Measurements from ENCODE around the gene PRPSAP2.
A peak's percentile ranks its signal among the peaks of the same experiment; 100 is the strongest.
"Not testable (repeated sequence)": the region's sequence is repeated elsewhere in the genome, so short reads cannot be mapped to it uniquely, and the experiment has no call there.

The PRPSAP2 gene

DNA sequence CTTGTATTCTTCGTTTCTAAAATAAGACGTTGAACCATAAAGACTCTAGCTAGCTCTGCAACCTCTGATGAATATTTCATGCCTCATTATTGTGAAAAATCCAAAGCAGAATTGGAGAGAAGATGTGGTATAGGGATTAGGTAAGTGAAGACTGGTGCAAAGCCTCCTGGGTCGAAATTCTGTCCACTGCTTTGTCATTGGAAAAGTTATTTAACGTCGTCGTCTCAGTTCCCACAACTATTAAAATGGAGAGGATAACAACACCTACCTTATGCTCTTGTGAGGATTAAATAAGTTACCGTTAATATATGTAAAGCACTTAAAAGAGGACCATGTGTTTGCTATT is 1.4 kb upstream of the PRPSAP2 start:
- H3K9me3 ChIP-seq, result no peaks in the 10 kb centered on the region
- H3K4me2 ChIP-seq, result peak overlapping the region; percentile 91
- no peak for TF ChIP-seq Cebpa-rat (IDR thresholded peaks at IDR 0.05)
- H3K36me3 ChIP-seq, result no peaks in the 10 kb centered on the region
- H3K27ac ChIP-seq, result peak overlapping the region; percentile 49; the same call in 1 of the 2 replicates
- peaks cover 54% of the 10 kb centered on the region for H3K4me1 ChIP-seq
- no peaks in the 10 kb centered on the region for H3K27me3 ChIP-seq
- no peaks in the 10 kb centered on the region for H4K20me1 ChIP-seq
- H3K4me3 ChIP-seq, result peak overlapping the region; percentile 68
- H3K9ac ChIP-seq, result peak overlapping the region; percentile 67

DNA sequence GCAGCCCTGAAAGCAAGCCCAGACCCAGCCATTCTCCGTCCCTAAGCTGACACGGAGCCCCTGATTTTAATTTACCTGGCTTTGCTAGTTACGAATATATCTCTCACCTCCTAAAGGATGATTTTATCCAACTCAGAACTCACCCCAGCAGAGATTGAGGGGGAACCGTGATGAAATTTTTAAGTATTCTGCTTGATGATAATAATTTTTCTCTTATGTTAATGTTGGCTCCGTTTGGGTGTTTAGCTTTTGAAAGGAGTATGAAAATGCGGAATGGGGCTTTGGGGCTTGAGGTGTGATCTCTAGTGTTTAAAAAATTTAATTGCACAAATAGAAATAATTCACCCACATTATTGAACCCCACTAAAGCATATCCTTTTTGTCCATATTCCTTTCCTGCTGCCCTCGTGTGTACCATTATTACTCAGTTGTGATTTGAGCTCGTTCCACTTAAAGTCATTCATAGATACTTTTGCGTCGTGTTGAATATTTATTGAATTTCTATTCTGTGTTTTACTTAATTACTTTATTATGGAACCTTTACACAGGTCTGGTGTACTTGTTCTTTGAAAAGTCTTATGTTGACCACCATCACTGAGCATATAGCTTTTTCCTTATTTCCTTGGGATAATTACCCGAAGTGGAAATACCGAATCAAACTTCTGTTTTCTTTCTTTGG is 775 bp downstream of the PRPSAP2 start:
- Histone ChIP-seq H4K20me1 (no peaks in the 10 kb centered on the region), H3K4me2 (peak overlapping the region; percentile 75), H3K9me3 (no peaks in the 10 kb centered on the region), H3K27ac (peak overlapping the region; percentile 95), H3K36me3 (peaks cover 8% of the 10 kb centered on the region), H3K9ac (peak overlapping the region; percentile 96), H3K4me3 (peak overlapping the region; percentile 91), H3K4me1 (peaks cover 54% of the 10 kb centered on the region), H3K27me3 (no peaks in the 10 kb centered on the region)
- TF ChIP-seq Cebpa-rat (IDR thresholded peaks at IDR 0.05), result no peak

DNA sequence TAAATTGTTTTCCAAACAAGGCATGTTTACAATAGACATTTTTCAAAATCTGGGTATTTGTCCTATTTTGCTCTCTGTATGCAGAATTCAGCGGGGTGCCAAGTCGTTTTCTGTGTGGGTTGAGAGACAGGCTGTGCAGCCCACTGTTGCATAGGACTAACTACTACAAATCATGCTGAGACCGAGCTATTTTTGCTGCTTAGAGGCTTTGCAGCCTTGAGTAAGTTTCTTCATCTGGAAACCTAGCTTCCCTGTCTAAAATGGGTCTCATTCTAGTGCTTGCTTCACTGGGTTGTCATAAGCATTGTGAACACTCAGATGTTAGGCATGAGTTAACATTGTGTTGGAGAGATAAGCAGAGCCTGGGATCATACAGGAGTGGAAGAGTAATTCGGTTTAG is 1.3 kb downstream of the PRPSAP2 start:
- no peaks in the 10 kb centered on the region for H3K9me3 ChIP-seq
- peaks cover 8% of the 10 kb centered on the region for H3K36me3 ChIP-seq
- peaks cover 54% of the 10 kb centered on the region for H3K4me1 ChIP-seq
- H3K9ac ChIP-seq, result peak overlapping the region; percentile 96; the same call in 1 of the 2 replicates
- H3K4me2 ChIP-seq, result peak overlapping the region; percentile 75
- no peaks in the 10 kb centered on the region for H3K27me3 ChIP-seq
- H3K27ac ChIP-seq, result no peak overlapping the region
- no peaks in the 10 kb centered on the region for H4K20me1 ChIP-seq
- TF ChIP-seq Cebpa-rat (IDR thresholded peaks at IDR 0.05), result no peak
- peak overlapping the region; percentile 91 for H3K4me3 ChIP-seq

DNA sequence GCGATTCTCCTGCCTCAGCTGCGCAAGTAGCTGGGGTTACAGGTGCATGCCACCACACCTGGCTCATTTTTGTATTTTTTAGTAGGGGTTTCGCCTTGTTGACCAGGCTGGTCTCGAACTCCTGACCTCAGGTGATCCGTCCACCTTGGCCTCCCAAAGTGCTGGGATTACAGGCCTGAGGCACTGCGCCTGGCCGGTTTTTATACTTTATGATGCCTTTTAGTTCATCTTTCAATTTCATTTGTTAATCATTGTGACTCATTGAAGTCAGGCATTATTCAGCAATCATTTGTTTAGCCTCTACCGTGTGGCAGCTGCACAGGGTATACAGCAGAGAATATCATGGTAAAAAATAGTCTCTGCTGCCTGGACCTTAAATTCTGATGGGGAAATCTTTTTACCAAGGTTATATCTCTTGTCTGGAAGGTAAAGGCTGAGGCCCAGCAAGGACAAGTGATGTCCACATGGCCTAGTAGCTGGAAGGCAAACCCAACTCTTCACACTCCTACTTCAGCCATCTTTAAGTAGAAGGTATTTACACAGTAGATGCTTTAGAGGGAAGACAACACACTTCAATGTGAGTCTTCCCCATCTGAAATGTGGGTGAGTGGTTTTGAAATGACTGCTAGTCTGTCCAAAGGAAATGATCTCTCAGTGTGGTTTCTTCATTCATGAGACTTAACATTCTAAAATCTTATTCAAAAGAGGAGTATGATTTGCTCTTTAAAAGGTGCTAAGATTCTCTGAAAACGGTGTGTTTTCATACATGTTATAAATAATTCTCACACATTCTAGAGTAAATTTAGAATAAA is 2.4 kb downstream of the PRPSAP2 start:
- no peak overlapping the region for H3K27ac ChIP-seq
- H3K4me2 ChIP-seq, result peak overlapping the region; percentile 7; the same call in 1 of the 2 replicates
- H4K20me1 ChIP-seq, result no peaks in the 10 kb centered on the region
- no peak overlapping the region for H3K9ac ChIP-seq
- H3K4me3 ChIP-seq, result no peak overlapping the region
- no peaks in the 10 kb centered on the region for H3K9me3 ChIP-seq
- peaks cover 18% of the 10 kb centered on the region for H3K36me3 ChIP-seq
- H3K4me1 ChIP-seq, result peaks cover 46% of the 10 kb centered on the region
- TF ChIP-seq Cebpa-rat (IDR thresholded peaks at IDR 0.05), result no peak
- H3K27me3 ChIP-seq, result no peaks in the 10 kb centered on the region

DNA sequence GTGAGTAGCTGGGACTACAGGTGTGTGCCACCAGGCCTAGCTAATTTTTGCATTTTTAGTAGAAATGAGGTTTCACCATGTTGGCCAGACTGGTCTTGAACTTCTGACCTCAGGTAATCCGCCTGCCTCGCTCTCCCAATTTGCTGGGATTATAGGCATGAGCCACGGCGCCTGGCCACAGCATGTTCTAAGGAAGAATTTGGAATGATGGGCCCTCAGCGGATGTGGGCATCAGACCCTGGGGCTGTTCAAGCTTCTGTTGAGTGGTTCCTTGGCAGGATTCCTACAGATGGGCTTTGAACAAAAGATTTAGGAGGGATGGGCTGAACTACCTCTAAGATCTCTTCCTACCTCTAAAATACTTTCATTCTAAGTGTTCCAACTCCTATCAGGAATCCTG is 4.1 kb downstream of the PRPSAP2 start:
- no peak for TF ChIP-seq Cebpa-rat (IDR thresholded peaks at IDR 0.05)
- H3K27ac ChIP-seq, result no peak overlapping the region
- H3K9me3 ChIP-seq, result no peaks in the 10 kb centered on the region
- H3K36me3 ChIP-seq, result peaks cover 32% of the 10 kb centered on the region
- H3K4me1 ChIP-seq, result peaks cover 34% of the 10 kb centered on the region
- no peak overlapping the region for H3K9ac ChIP-seq
- H4K20me1 ChIP-seq, result no peaks in the 10 kb centered on the region
- H3K4me2 ChIP-seq, result no peak overlapping the region
- H3K4me3 ChIP-seq, result no peak overlapping the region
- H3K27me3 ChIP-seq, result no peaks in the 10 kb centered on the region

DNA sequence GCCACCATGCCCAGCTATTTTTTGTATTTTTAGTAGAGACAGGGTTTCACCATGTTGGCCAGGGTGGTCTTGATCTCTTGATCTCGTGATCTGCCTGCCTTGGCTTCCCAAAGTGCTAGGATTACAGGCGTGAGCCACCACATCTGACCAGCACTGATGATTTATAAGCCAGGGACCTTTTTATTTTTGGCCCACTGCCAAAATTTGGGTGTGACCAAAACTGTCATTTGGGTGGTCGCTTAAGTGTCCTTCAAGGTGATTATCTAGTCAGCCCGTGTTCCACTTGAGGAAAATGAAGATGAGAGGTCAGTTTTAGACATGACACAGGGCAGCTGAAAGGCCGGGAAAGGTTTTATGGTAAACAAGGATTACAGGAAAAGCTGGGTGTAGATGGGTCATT is 7.1 kb downstream of the PRPSAP2 start:
- Histone ChIP-seq H3K36me3 (peaks cover 62% of the 10 kb centered on the region), H3K4me1 (peaks cover 13% of the 10 kb centered on the region)
- not testable (repeated sequence) for H3K9me3 ChIP-seq, H4K20me1 ChIP-seq, H3K27ac ChIP-seq, H3K4me3 ChIP-seq, H3K27me3 ChIP-seq, H3K9ac ChIP-seq, H3K4me2 ChIP-seq

DNA sequence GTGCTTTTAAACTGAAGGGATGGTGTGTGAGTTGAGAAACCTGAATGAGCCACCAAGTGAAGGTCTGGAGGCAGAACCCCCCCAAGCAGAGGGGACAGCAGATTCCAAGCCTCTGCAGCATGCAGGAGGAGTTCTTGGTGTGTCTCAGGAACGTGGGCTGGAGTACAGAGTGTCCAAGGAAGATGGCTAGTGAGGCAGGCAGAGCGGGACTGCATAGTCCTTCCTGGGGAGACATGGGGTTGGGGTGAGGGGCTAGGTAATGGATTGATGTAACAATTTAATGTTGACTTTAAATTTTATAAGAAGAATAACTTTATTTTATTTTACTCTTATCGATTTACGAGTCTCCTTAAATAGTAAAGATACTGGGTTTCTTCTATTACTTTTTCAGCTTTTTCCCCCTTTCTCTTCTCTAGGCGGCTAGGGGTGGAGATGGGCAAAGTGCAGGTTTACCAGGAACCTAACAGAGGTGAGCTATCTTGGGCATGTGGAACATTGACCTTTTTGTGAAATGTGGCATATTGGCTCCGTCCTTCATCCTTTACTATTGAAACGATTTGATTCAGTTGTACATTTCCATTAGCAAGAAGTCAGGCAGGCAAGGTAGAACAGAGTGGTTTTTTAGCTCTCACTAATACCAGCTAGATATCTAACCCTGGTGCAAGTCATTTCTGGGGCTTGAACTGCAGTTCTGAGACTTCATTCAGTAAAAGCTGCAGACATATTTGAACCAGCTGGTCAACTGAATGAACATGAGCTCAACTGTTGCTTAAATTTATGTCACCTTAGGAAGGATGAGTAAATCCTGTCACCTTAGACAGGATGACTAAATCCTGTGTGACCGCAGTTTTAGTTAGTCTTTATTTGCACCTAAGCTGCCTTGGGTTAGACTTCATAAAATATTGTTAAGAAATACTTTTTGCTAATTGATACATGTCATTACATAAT is 9.2 kb downstream of the PRPSAP2 start:
- Histone ChIP-seq H3K36me3 (peaks cover 75% of the 10 kb centered on the region), H3K27ac (no peak overlapping the region), H3K4me3 (no peak overlapping the region), H3K4me1 (no peaks in the 10 kb centered on the region), H3K27me3 (no peaks in the 10 kb centered on the region), H3K4me2 (no peak overlapping the region), H4K20me1 (no peaks in the 10 kb centered on the region), H3K9me3 (no peaks in the 10 kb centered on the region), H3K9ac (no peak overlapping the region)
- no peak for TF ChIP-seq Cebpa-rat (IDR thresholded peaks at IDR 0.05)

DNA sequence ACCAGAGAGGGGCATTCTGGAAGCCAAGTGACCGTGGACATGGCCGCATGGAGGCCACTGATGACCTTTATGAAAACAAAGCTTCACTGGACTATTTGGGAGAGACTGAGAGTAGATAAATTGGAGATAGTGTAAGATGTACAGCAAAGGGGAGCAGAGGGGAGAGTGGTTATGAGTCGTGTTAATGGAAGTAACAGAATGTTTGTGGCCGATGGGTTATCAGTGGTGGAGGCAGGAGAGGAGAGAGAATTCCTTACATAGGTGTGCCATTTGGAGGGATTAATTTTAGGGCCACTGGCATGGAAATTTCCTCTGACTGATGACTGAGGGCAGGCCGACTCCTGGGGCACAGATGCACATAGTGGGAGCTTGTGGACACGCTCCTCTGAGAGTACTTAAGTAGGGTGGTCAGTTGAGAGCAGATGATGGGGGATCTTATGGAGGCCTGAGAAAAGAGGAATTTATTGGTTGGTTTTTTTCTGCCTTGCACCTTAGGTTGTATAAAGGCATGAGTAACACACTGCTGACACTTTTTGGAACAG is 19.2 kb downstream of the PRPSAP2 start:
- TF ChIP-seq Cebpa-rat (IDR thresholded peaks at IDR 0.05), result no peak
- Histone ChIP-seq H3K4me2 (no peak overlapping the region), H3K36me3 (peaks cover 96% of the 10 kb centered on the region)

DNA sequence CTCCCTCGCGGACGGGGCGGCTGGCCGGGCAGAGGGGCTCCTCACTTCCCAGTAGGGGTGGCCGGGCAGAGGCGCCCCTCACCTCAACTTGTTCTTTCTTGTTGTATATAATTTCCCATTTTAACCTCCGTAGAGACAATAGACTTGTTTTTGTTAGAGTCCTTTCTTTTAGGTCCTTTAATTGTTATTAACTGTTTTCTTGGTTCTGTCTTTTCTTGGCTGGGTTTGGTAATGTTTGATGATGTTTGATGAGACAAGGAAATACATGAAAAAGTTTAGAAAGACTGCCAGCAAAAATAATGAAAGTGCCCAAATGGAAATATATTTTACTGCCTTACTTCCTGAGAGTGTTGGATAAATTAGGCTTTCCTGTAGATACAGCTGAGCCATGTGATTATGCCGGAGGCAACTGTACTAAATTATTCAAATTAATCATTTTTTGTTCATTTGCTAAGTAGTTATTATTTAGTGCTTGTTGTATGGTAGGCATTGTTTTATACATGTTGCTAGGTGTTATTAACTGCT is 30.9 kb downstream of the PRPSAP2 start:
- Histone ChIP-seq H3K9ac (no peak overlapping the region), H3K9me3 (peaks cover 12% of the 10 kb centered on the region), H3K27ac (no peak overlapping the region; the same call in 1 of the 2 replicates), H3K4me2 (no peak overlapping the region), H3K36me3 (peaks cover 86% of the 10 kb centered on the region), H3K4me3 (no peak overlapping the region), H4K20me1 (no peaks in the 10 kb centered on the region), H3K27me3 (no peaks in the 10 kb centered on the region), H3K4me1 (no peaks in the 10 kb centered on the region)
- TF ChIP-seq Cebpa-rat (IDR thresholded peaks at IDR 0.05), result no peak

More for the DNA sequence above, 19.2 kb downstream of the PRPSAP2 start:
- Histone ChIP-seq H3K9ac (no peak overlapping the region), H3K4me1 (no peaks in the 10 kb centered on the region), H3K4me3 (no peak overlapping the region), H3K27ac (no peak overlapping the region), H3K27me3 (no peaks in the 10 kb centered on the region), H4K20me1 (peaks cover 5% of the 10 kb centered on the region; the same call in 1 of the 2 replicates), H3K9me3 (no peaks in the 10 kb centered on the region)
